Stimulated activated effector memory CD8-positive, alpha-beta T cell treated with anti-CD3 and anti-CD28 coated beads, Interleukin-12 subunit alpha, Interleukin-12 subunit beta, amount 100 ng/mL, for 72 hours (primary cell): ENCODE results near the gene B3GLCT.
"Not testable (repeated sequence)": the region's sequence is repeated elsewhere in the genome, so short reads cannot be mapped to it uniquely, and the experiment has no call there.

ENCODE experiments used
- ATAC-seq: fragments of 150-1000 bp; cut with Tn5 transposase; 2 replicates; pipeline ENCODE4 v1.10.0; 2021
- DNase-seq, 2 donors: peaks; one replicate each; pipeline ENCODE4 v3.0.0; 2021 to 2022; ENCODE audit warnings: low spot score in 2 of 2
- H3K27ac Mint-ChIP-seq: one replicate; pipeline ENCODE4 v1.8.0; 2022; ENCODE audit warnings: mild to moderate bottlenecking, mixed read lengths
- H3K36me3 Mint-ChIP-seq: one replicate; pipeline ENCODE4 v1.8.0; 2022; ENCODE audit warnings: mild to moderate bottlenecking, mixed read lengths
- H3K4me1 Mint-ChIP-seq: one replicate; pipeline ENCODE4 v1.8.0; 2022; ENCODE audit warnings: mixed read lengths
- H3K4me3 Mint-ChIP-seq: one replicate; pipeline ENCODE4 v1.8.0; 2022; ENCODE audit warnings: mild to moderate bottlenecking, mixed read lengths
- H3K9me3 Mint-ChIP-seq: one replicate; pipeline ENCODE4 v1.8.0; 2022; ENCODE audit warnings: mixed read lengths

Gene B3GLCT

GRCh38 chr13:31327182-31327860, 127.5 kb downstream of the B3GLCT start:
- Mint-ChIP-seq H3K27ac (no peak overlapping the region), H3K4me1 (no peaks in the 10 kb centered on the region), H3K4me3 (no peak overlapping the region), H3K9me3 (peaks cover 3% of the 10 kb centered on the region), H3K36me3 (peaks cover 38% of the 10 kb centered on the region)
- DNase-seq (no peak), ATAC-seq (no peak)

- ATAC-seq (no peak), DNase-seq (no peak)
- peaks cover 3% of the 10 kb centered on the region for H3K9me3 Mint-ChIP-seq
- peaks cover 38% of the 10 kb centered on the region for H3K36me3 Mint-ChIP-seq
- H3K27ac Mint-ChIP-seq: no peak overlapping the region
- no peaks in the 10 kb centered on the region for H3K4me1 Mint-ChIP-seq
- no peak overlapping the region for H3K4me3 Mint-ChIP-seq
Measured at GRCh38 chr13:31328549-31329235, 128.9 kb downstream of the B3GLCT start.

- ATAC-seq: no peak
- no peak for DNase-seq
- Mint-ChIP-seq H3K9me3 (peaks cover 6% of the 10 kb centered on the region), H3K4me3 (no peak overlapping the region), H3K4me1 (no peaks in the 10 kb centered on the region), H3K36me3 (peaks cover 32% of the 10 kb centered on the region), H3K27ac (no peak overlapping the region)
Measured at GRCh38 chr13:31330236-31330635, 130.5 kb downstream of the B3GLCT start.

GRCh38 chr13:31331068-31331467, 131.3 kb downstream of the B3GLCT start:
- H3K36me3 Mint-ChIP-seq: peaks cover 27% of the 10 kb centered on the region
- peaks cover 6% of the 10 kb centered on the region for H3K9me3 Mint-ChIP-seq
- H3K4me3 Mint-ChIP-seq: no peak overlapping the region
- no peaks in the 10 kb centered on the region for H3K4me1 Mint-ChIP-seq
- ATAC-seq (no peak), DNase-seq (no peak)
- H3K27ac Mint-ChIP-seq: no peak overlapping the region

DNA sequence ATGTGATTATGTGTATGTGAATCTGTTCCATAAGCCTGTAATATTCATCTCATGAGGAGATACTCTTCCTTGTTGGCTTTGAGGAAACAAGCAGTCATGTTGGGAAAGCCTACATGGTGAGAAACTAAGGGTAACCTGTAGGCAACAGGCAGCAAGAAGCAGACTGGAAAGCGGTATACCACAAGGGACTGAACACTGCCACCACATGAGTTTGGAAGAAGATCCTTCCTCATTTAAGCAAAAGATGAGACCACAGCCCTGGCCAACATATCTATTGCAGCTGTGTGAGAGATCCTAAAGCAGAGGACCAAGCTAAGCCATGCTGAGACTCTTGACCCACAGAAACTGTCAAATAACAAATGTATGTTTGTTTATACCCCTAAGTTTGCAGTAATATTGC, 134.8 kb downstream of the B3GLCT start:
- ATAC-seq: no peak
- Mint-ChIP-seq H3K4me3 (no peak overlapping the region), H3K9me3 (peaks cover 3% of the 10 kb centered on the region), H3K4me1 (no peaks in the 10 kb centered on the region), H3K27ac (no peak overlapping the region), H3K36me3 (peaks cover 7% of the 10 kb centered on the region)
- no peak for DNase-seq

DNA sequence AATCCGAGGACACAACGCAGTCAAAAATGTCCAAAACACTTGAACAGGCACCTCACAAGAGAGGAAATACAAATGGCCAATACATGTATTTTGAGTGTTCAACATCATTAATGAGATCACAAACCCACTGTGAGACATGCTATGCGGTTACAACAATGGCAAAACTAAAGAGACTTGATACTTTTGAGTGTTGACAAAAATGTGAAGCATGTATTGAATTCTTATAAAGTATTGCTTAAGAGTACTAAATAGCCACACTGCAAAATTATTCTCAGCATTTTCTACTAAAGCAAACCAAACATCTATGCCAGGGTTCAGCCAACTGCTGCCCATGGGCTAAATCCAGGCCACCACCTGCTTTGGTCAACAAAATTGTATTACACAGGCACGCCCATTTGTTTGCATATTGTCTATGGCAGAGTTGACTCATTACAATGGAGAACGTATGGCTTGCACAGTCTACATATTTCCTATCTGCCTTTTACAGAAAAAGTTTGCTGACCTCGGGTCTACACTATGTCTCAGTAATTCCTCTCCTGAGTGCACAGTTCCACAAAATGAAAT, 135.3 kb downstream of the B3GLCT start:
- DNase-seq: no peak

GRCh38 chr13:31339616-31340015, 139.8 kb downstream of the B3GLCT start:
- not testable (repeated sequence) for DNase-seq, H3K4me1 Mint-ChIP-seq, H3K36me3 Mint-ChIP-seq, H3K27ac Mint-ChIP-seq, H3K4me3 Mint-ChIP-seq, ATAC-seq, H3K9me3 Mint-ChIP-seq

More for the DNA sequence above, 135.3 kb downstream of the B3GLCT start:
- no peak overlapping the region for H3K4me3 Mint-ChIP-seq
- no peaks in the 10 kb centered on the region for H3K4me1 Mint-ChIP-seq
- ATAC-seq: no peak
- no peak overlapping the region for H3K27ac Mint-ChIP-seq
- peaks cover 2% of the 10 kb centered on the region for H3K9me3 Mint-ChIP-seq
- peaks cover 2% of the 10 kb centered on the region for H3K36me3 Mint-ChIP-seq

DNA sequence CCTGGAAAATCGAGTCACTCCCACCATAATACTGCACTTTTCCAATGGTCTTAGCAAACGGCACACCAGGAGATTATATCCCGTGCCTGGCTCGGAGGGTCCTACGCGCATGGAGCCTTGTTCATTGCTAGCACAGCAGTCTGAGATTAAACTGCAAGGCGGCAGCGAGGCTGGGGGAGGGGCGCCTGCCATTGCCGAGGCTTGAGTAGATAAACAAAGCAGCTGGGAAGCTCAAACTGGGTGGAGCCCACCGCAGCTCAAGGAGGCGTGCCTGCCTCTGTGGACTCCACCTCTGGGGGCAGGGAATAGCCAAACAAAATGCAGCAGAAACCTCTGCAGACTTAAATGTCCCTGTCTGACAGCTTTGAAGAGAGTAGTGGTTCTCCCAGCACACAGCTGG, 141.1 kb downstream of the B3GLCT start:
- not testable (repeated sequence) for DNase-seq, H3K4me1 Mint-ChIP-seq, H3K4me3 Mint-ChIP-seq, H3K27ac Mint-ChIP-seq, H3K36me3 Mint-ChIP-seq, ATAC-seq, H3K9me3 Mint-ChIP-seq

GRCh38 chr13:31346891-31347290, 147.1 kb downstream of the B3GLCT start:
- no peaks in the 10 kb centered on the region for H3K9me3 Mint-ChIP-seq
- H3K4me3 Mint-ChIP-seq: no peak overlapping the region
- no peak for ATAC-seq
- no peak for DNase-seq
- no peaks in the 10 kb centered on the region for H3K36me3 Mint-ChIP-seq
- no peak overlapping the region for H3K27ac Mint-ChIP-seq
- H3K4me1 Mint-ChIP-seq: no peaks in the 10 kb centered on the region

GRCh38 chr13:31349156-31349555, 149.4 kb downstream of the B3GLCT start:
- no peaks in the 10 kb centered on the region for H3K36me3 Mint-ChIP-seq
- no peaks in the 10 kb centered on the region for H3K4me1 Mint-ChIP-seq
- no peak for ATAC-seq
- no peak for DNase-seq
- no peak overlapping the region for H3K27ac Mint-ChIP-seq
- no peaks in the 10 kb centered on the region for H3K9me3 Mint-ChIP-seq
- H3K4me3 Mint-ChIP-seq: no peak overlapping the region

GRCh38 chr13:31350560-31350959, 150.8 kb downstream of the B3GLCT start:
- H3K27ac Mint-ChIP-seq: peak overlapping the region; percentile 10
- H3K9me3 Mint-ChIP-seq: peaks cover 5% of the 10 kb centered on the region
- no peak overlapping the region for H3K4me3 Mint-ChIP-seq

GRCh38 chr13:31351376-31351775, 151.6 kb downstream of the B3GLCT start:
- peaks cover 11% of the 10 kb centered on the region for H3K9me3 Mint-ChIP-seq
- no peak overlapping the region for H3K27ac Mint-ChIP-seq
- no peaks in the 10 kb centered on the region for H3K36me3 Mint-ChIP-seq
- DNase-seq (no peak), ATAC-seq (no peak)
- no peaks in the 10 kb centered on the region for H3K4me1 Mint-ChIP-seq
- no peak overlapping the region for H3K4me3 Mint-ChIP-seq

More at GRCh38 chr13:31350560-31350959, 150.8 kb downstream of the B3GLCT start:
- ATAC-seq (no peak), DNase-seq (no peak)
- no peaks in the 10 kb centered on the region for H3K36me3 Mint-ChIP-seq
- no peaks in the 10 kb centered on the region for H3K4me1 Mint-ChIP-seq

DNA sequence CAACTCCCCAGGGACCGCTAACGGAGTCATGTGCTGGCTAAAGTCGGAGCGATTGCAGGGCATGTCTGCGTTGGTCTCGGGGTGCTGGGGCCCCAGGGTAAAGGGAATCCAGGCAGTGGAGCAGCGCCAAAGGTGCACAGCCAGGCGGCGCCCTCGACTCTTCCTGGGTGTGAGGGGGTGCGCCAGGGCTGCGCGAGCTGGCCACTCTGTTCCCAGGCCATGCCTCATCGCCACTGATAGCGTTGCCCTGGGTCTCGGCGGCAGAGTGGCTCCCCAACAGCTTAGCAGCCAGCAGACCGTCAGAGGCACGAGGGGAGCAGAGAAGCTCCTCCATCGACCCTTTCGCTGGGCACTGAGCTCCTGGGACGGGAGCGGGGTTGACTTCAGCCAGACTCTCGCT, 152.7 kb downstream of the B3GLCT start:
- no peak overlapping the region for H3K4me3 Mint-ChIP-seq
- H3K27ac Mint-ChIP-seq: no peak overlapping the region
- ATAC-seq: peak; percentile 27
- H3K9me3 Mint-ChIP-seq: peaks cover 11% of the 10 kb centered on the region
- H3K4me1 Mint-ChIP-seq: no peaks in the 10 kb centered on the region
- DNase-seq: no peak
- H3K36me3 Mint-ChIP-seq: no peaks in the 10 kb centered on the region

- Mint-ChIP-seq H3K4me3 (no peak overlapping the region), H3K27ac (no peak overlapping the region), H3K36me3 (no peaks in the 10 kb centered on the region), H3K9me3 (peaks cover 11% of the 10 kb centered on the region), H3K4me1 (no peaks in the 10 kb centered on the region)
- ATAC-seq (no peak), DNase-seq (no peak)
Measured at GRCh38 chr13:31355001-31355400, 155.2 kb downstream of the B3GLCT start.

DNA sequence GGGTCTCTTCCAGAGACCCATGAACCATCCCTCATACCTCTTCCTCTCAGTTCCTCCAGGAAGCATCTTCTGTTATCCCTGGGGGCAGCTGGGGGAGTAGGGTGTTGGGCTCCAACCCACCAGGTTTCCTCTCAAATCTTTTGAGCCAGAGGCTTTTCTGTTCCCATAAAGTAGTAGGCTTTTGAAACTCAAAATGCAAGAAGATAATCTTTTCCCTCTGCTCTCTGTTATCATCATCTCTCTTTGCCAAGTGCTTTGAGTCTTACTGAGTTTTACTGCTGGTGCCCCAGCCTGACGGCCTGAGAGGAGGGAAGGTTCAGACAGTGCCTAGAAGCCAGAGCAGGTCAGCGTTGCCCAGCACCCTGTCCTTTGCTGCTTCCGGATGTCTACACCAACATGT, 157.2 kb downstream of the B3GLCT start:
- Mint-ChIP-seq H3K4me3 (no peak overlapping the region), H3K27ac (no peak overlapping the region), H3K36me3 (no peaks in the 10 kb centered on the region), H3K4me1 (no peaks in the 10 kb centered on the region), H3K9me3 (peaks cover 11% of the 10 kb centered on the region)
- no peak for DNase-seq
- ATAC-seq: no peak

- Mint-ChIP-seq H3K4me3 (no peak overlapping the region), H3K4me1 (no peaks in the 10 kb centered on the region), H3K9me3 (peaks cover 11% of the 10 kb centered on the region), H3K27ac (no peak overlapping the region), H3K36me3 (no peaks in the 10 kb centered on the region)
- ATAC-seq (no peak), DNase-seq (no peak)
Measured at GRCh38 chr13:31357581-31357980, 157.8 kb downstream of the B3GLCT start.
